H1 (cell line): ENCODE data around the gene KRTAP5-6. TPM values are rescaled to one million over a fixed set of nuclear protein-coding genes. Genes with fewer than 3 reads are reported as not detected.
A peak's percentile ranks its signal among the peaks of the same experiment; 100 is the strongest.

Source experiments
- CTCF ChIA-PET: fragments of 300-600 bp; sonication (Branson Sonifier 250); formaldehyde crosslinking; loops from one replicate; lab custom pipeline; 2021; ENCODE audit not compliant: partially characterized antibody; lab: Charles Lee
- POLR2A ChIA-PET: fragments of 300-600 bp; sonication (Branson Sonifier 250); formaldehyde crosslinking; loops from one replicate; lab custom pipeline; 2021; ENCODE audit warnings: inconsistent platforms; ENCODE audit not compliant: partially characterized antibody; lab: Charles Lee
- DNase-seq, 2 experiments: peaks; one replicate each; pipeline versions ENCODE4 v3.0.0 to v3.0.0-alpha.2; 2010 to 2022; ENCODE audit warnings: low spot score in 2 of 2, low read depth in 1 of 2, mixed read lengths in 1 of 2
- FAIRE-seq: peaks from 2 replicates; lab custom pipeline; 2011; peaks lifted over from hg19 to GRCh38; lab: Jason Lieb, UNC
- H2AFZ ChIP-seq: 2 replicates; pipeline ENCODE4 v1.8.1; 2012; ENCODE audit warnings: low read length, inconsistent platforms
- H2AK5ac ChIP-seq: 2 replicates; pipeline ENCODE4 v1.6.1; 2013; ENCODE audit warnings: low read depth, low read length
- H2BK120ac ChIP-seq: replicated peaks from 2 replicates; pipeline ENCODE3; 2013; ENCODE audit warnings: low read depth, low read length, inconsistent platforms
- H2BK12ac ChIP-seq: 2 replicates; pipeline ENCODE4 v1.6.1; 2013; ENCODE audit warnings: low read depth, low read length
- H2BK15ac ChIP-seq: 2 replicates; pipeline ENCODE4 v1.6.1; 2013; ENCODE audit warnings: low read length
- H2BK20ac ChIP-seq: 2 replicates; pipeline ENCODE4 v1.6.1; 2013; ENCODE audit warnings: low read length
- H2BK5ac ChIP-seq: 2 replicates; pipeline ENCODE4 v1.6.1; 2013; ENCODE audit warnings: low read depth, low read length
- H3K14ac ChIP-seq: 2 replicates; pipeline ENCODE4 v1.6.1; 2013; ENCODE audit warnings: inconsistent platforms; ENCODE audit not compliant: insufficient read length
- H3K18ac ChIP-seq: 2 replicates; pipeline ENCODE4 v1.6.1; 2013; ENCODE audit warnings: low read length; ENCODE audit errors: extremely low read depth
- H3K23ac ChIP-seq: 2 replicates; pipeline ENCODE4 v1.6.1; 2013; ENCODE audit warnings: inconsistent platforms; ENCODE audit not compliant: insufficient read length
- H3K23me2 ChIP-seq: 2 replicates; pipeline ENCODE4 v1.6.1; 2013; ENCODE audit warnings: low read depth, low read length
- H3K27ac ChIP-seq: 2 replicates; pipeline ENCODE4 v1.6.1; 2011; ENCODE audit warnings: low read depth, low read length, inconsistent platforms
- H3K27me3 ChIP-seq, 4 experiments: replicated peaks in 1 of 4; 1 replicate in 1 of 4; 2 replicates in 3 of 4; pipeline versions ENCODE4 v1.6.1 to v1.8.1; 2011 to 2013; ENCODE audit warnings: low read length in 3 of 4, mild to moderate bottlenecking in 3 of 4, inconsistent platforms in 2 of 4, mixed read lengths in 2 of 4, moderate library complexity in 1 of 4; ENCODE audit not compliant: control insufficient read depth in 3 of 4, insufficient read depth in 3 of 4; ENCODE audit errors: extremely low read depth in 1 of 4
- H3K36me3 ChIP-seq, 4 experiments: 2 replicates each; pipeline versions ENCODE4 v1.6.1 to v1.8.1; 2011 to 2013; ENCODE audit warnings: mild to moderate bottlenecking in 4 of 4, low read length in 3 of 4, moderate library complexity in 2 of 4, control low read depth in 1 of 4, inconsistent platforms in 1 of 4; ENCODE audit not compliant: insufficient read depth in 4 of 4, control insufficient read depth in 2 of 4
- H3K4ac ChIP-seq: replicated peaks from 2 replicates; pipeline ENCODE3; 2013; ENCODE audit warnings: low read length, low read depth, mixed read lengths, inconsistent platforms; ENCODE audit not compliant: insufficient read length
- H3K4me1 ChIP-seq, 4 experiments: replicated peaks in 1 of 4; 1 replicate in 1 of 4; 2 replicates in 3 of 4; pipeline versions ENCODE4 v1.6.1 to v1.8.1; 2011 to 2013; ENCODE audit warnings: low read length in 3 of 4, inconsistent platforms in 2 of 4, mixed read lengths in 1 of 4; ENCODE audit not compliant: insufficient read depth in 4 of 4, control insufficient read depth in 3 of 4
- H3K4me2 ChIP-seq, 2 experiments: 2 replicates each; pipeline versions ENCODE4 v1.6.1 to v1.8.1; 2011 to 2013; ENCODE audit warnings: low read depth in 2 of 2, low read length in 2 of 2, control low read depth in 1 of 2, inconsistent platforms in 1 of 2, mild to moderate bottlenecking in 1 of 2; ENCODE audit not compliant: insufficient read depth in 1 of 2
- H3K4me3 ChIP-seq, 4 experiments: fragments of 200-600, 300-600 bp in 1 of 4; sonication (generic), shearing (Covaris generic), sonication (Bioruptor Twin) in 1 of 4; 2 replicates each; pipeline versions ENCODE4 v1.5.1 to v1.8.1; 2011 to 2016; ENCODE audit warnings: low read length in 4 of 4, low read depth in 3 of 4, control low read depth in 2 of 4, inconsistent platforms in 2 of 4, mild to moderate bottlenecking in 2 of 4, mixed read lengths in 1 of 4, moderate library complexity in 1 of 4; ENCODE audit not compliant: insufficient read depth in 2 of 4; ENCODE audit errors: extremely low read depth in 1 of 4
- H3K56ac ChIP-seq: replicated peaks from 2 replicates; pipeline ENCODE3; 2013; ENCODE audit warnings: low read depth, mild to moderate bottlenecking, mixed read lengths, low read length, inconsistent platforms; ENCODE audit not compliant: insufficient read length
- H3K79me1 ChIP-seq: 2 replicates; pipeline ENCODE4 v1.6.1; 2013; ENCODE audit warnings: low read depth, low read length, control low read depth
- H3K79me2 ChIP-seq, 2 experiments: 2 replicates each; pipeline versions ENCODE4 v1.6.1 to v1.8.1; 2012 to 2013; ENCODE audit warnings: low read length in 2 of 2, mild to moderate bottlenecking in 2 of 2, inconsistent platforms in 1 of 2; ENCODE audit not compliant: insufficient read depth in 2 of 2, control insufficient read depth in 1 of 2
- H3K9ac ChIP-seq, 4 experiments: replicated peaks in 1 of 4; 1 replicate in 1 of 4; 2 replicates in 3 of 4; pipeline versions ENCODE4 v1.6.1 to v1.8.1; 2011 to 2013; ENCODE audit warnings: low read depth in 3 of 4, low read length in 3 of 4, control low read depth in 2 of 4, mild to moderate bottlenecking in 2 of 4, moderate library complexity in 2 of 4, inconsistent platforms in 1 of 4; ENCODE audit errors: extremely low read depth in 1 of 4
- H3K9me3 ChIP-seq, 2 experiments: 2 replicates each; pipeline versions ENCODE4 v1.6.1 to v1.8.1; 2012 to 2013; ENCODE audit warnings: mild to moderate bottlenecking in 2 of 2, moderate library complexity in 2 of 2, control low read depth in 1 of 2, inconsistent platforms in 1 of 2, low read depth in 1 of 2, low read length in 1 of 2, mixed read lengths in 1 of 2; ENCODE audit not compliant: insufficient read depth in 2 of 2
- H4K20me1 ChIP-seq, 2 experiments: replicated peaks in 1 of 2; 2 replicates each; pipeline versions ENCODE3 to v1.8.1; 2011 to 2013; ENCODE audit warnings: inconsistent platforms in 2 of 2, low read length in 2 of 2, mild to moderate bottlenecking in 1 of 2; ENCODE audit not compliant: insufficient read depth in 2 of 2, control insufficient read depth in 1 of 2
- H4K5ac ChIP-seq: 2 replicates; pipeline ENCODE4 v1.6.1; 2013; ENCODE audit warnings: low read length, low read depth, mixed read lengths, inconsistent platforms; ENCODE audit not compliant: insufficient read length
- H4K8ac ChIP-seq: 2 replicates; pipeline ENCODE4 v1.8.0; 2013; ENCODE audit warnings: mild to moderate bottlenecking, moderate library complexity, low read length, inconsistent platforms; ENCODE audit not compliant: insufficient read depth; ENCODE audit errors: extremely low read depth
- H4K91ac ChIP-seq: replicated peaks from 2 replicates; pipeline ENCODE3; 2013; ENCODE audit warnings: low read length, mixed read lengths, inconsistent platforms; ENCODE audit not compliant: insufficient read length
- POLR2A ChIP-seq, 2 experiments: IDR thresholded peaks; 1 replicate in 1 of 2; 2 replicates in 1 of 2; pipeline ENCODE4 v1.6.1; 2011; ENCODE audit warnings: low read depth in 2 of 2, low read length in 2 of 2, mild to moderate bottlenecking in 2 of 2; ENCODE audit errors: control extremely low read depth in 1 of 2
- SP1 ChIP-seq: IDR thresholded peaks from 2 replicates; pipeline ENCODE4 v1.6.1; 2011; ENCODE audit warnings: low read depth, low read length
- WGBS, 2 experiments: shearing (Covaris generic) in 1 of 2; methylation state at CpG; one replicate each; pipeline versions ENCODE4 v1.1.6 to v1.1.7; 2013 to 2015; ENCODE audit warnings: low lambda C conversion rate in 2 of 2, mixed read lengths in 2 of 2, inconsistent platforms in 1 of 2, low coverage in 1 of 2, missing lambda C conversion rate in 1 of 2; ENCODE audit not compliant: insufficient replicate concordance in 2 of 2, insufficient coverage in 1 of 2, insufficient read length in 1 of 2; ENCODE audit errors: extremely low coverage in 1 of 2, missing lambda C conversion rate in 1 of 2; 5-methylcytosine and 5-hydroxymethylcytosine counted together
- polyA plus RNA-seq, 7 experiments: library from polyadenylated mRNA; depleted of rRNA in 3 of 7; stranded (reverse) in 5 of 7; unstranded in 2 of 7; fragments of >200 nt in 5 of 7; fragments of 200-250 nt in 2 of 7; gene quantifications; 1 replicate in 5 of 7; 2 replicates in 1 of 7; 4 replicates in 1 of 7; pipeline versions ENCODE4 v1.2.1 to v1.2.3, GENCODE V29; 2011 to 2013; ENCODE audit warnings: missing spikeins in 2 of 7, mixed read lengths in 2 of 7
- total RNA-seq: library from RNA; stranded (reverse); fragmentation: NEBNext Ultra II Directional; extraction: Animal tissue kit (Norgen Biotek cat#: 25700); gene quantifications from 2 replicates; pipeline ENCODE4 v1.2.1, GENCODE V29; 2021

The KRTAP5-6 gene
- total and polyA plus RNA-seq, 2 of the 8 experiments (the other 6 are each of a cell fraction or from before 2014, with no cell fraction given): not detected

DNA sequence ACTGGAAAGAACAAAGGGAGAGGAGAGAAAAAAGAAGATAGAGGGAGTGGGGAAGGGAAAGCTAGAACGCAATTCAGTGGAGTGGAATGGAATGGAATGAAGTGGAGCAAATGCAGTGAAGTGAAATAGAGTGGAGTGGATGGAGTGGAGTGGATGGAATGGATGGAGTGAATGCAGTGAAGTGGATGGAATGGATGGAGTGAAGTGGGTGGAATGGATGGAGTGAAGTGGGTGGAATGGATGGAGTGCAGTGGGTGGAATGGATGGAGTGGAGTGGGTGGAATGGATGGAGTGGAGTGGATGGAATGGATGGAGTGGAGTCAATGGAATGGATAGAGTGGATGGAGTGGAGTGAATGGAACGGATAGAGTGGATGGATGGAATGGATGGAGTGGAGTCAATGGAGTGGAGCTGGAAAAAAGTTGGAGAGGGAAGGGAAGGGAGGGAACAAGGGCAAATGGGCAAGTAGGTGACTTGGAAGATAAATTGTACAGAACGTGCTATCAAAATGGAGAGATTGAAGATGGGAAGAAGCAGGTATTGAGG, 39.5 kb downstream of the KRTAP5-6 start:
- H2BK20ac ChIP-seq: no peak overlapping the region
- no peak overlapping the region for H2BK15ac ChIP-seq
- POLR2A ChIA-PET: interaction anchor here (1.2 kb wide), 1 partner anchor 11 kb away, joined by 4 read pairs; no protein-coding TSS in a partner anchor
- H3K27me3 ChIP-seq: peaks cover 0 to 4% (median 2%) of the 10 kb centered on the region in 4 experiments; a peak in 4 of 7 replicates
- no peak overlapping the region for H4K5ac ChIP-seq
- H4K91ac ChIP-seq: no peak overlapping the region
- 70% methylated on average over 3 of the region's 3 CpGs; no CpG with 5 or more reads in 1 of the 2 experiments for WGBS, 2 experiments
- no peak overlapping the region for H2BK12ac ChIP-seq
- H4K8ac ChIP-seq: no peak overlapping the region
- no peak for FAIRE-seq
- H3K23me2 ChIP-seq: peaks cover 8% of the 10 kb centered on the region
- peaks cover 0 to 2% of the 10 kb centered on the region in 2 experiments; a peak in 1 of 4 replicates for H3K79me2 ChIP-seq
- H3K4me2 ChIP-seq: no peak overlapping the region
- H3K36me3 ChIP-seq: peaks cover 0 to 2% (median 0%) of the 10 kb centered on the region in 4 experiments; a peak in 1 of 8 replicates
- no peaks in the 10 kb centered on the region for H3K79me1 ChIP-seq
- CTCF ChIA-PET: interaction anchor here (0.5 to 2.4 kb wide), 10 partner anchors 8 to 584 kb away, joined by 3 to 8 read pairs (median 4); no protein-coding TSS in a partner anchor
- no peak overlapping the region for H3K56ac ChIP-seq
- H3K14ac ChIP-seq: no peak overlapping the region
- no peak overlapping the region for H2AFZ ChIP-seq
- H2BK5ac ChIP-seq: no peak overlapping the region
- H3K4me3 ChIP-seq: no peak overlapping the region
- peaks cover 0 to 2% of the 10 kb centered on the region in 2 experiments; a peak in 1 of 4 replicates for H3K9me3 ChIP-seq
- H3K23ac ChIP-seq: no peak overlapping the region
- TF ChIP-seq POLR2A (IDR thresholded peaks at IDR 0.05; ENCODE audit: control extremely low read depth in 1 of 2, low read depth in 2 of 2, low read length in 2 of 2) (no peak), SP1 (peak; percentile 71)
- DNase-seq: no peak
- no peak overlapping the region for H3K4ac ChIP-seq
- H4K20me1 ChIP-seq: peaks cover 2 to 3% of the 10 kb centered on the region in 2 experiments
- H2AK5ac ChIP-seq: peak overlapping the region; percentile 53; the same call in 1 of the 2 replicates
- no peak overlapping the region for H3K18ac ChIP-seq
- H3K27ac ChIP-seq: no peak overlapping the region
- no peaks in the 10 kb centered on the region; a peak in 1 of 7 replicates for H3K4me1 ChIP-seq
- no peak overlapping the region for H3K9ac ChIP-seq
- H2BK120ac ChIP-seq: no peak overlapping the region
